Body of pancreas (tissue), 4 donors: Measurements from ENCODE around the gene TEP1.

Experiments
- CTCF ChIP-seq, 7 experiments: fragments of 450-650 bp in 4 of 7; fragments of 200-600 bp in 3 of 7; sonication (generic) in 3 of 7; IDR thresholded peaks; one replicate each; pipeline ENCODE4 v1.5.1; 2016 to 2019; ENCODE audit warnings: antibody characterized with exemption in 7 of 7
- POLR2A ChIP-seq, 3 donors: fragments of 450-650 bp; IDR thresholded peaks; one replicate each; pipeline ENCODE4 v1.6.1; 2016; ENCODE audit warnings: antibody characterized with exemption in 3 of 3, mild to moderate bottlenecking in 2 of 3

- TF ChIP-seq POLR2A (IDR thresholded peaks at IDR 0.05): no peak
- TF ChIP-seq CTCF (IDR thresholded peaks at IDR 0.05): no peak
Observed at GRCh38 chr14:20438664-20439063, 25.4 kb upstream of the TEP1 start.
